Mucosa of rectum (tissue), 2 donors: ENCODE data around the gene MEGF9.

Experiments used
- H3K27ac ChIP-seq, 2 donors: one replicate each; pipeline ENCODE4 v1.7.0; 2013; ENCODE audit warnings: inconsistent platforms in 2 of 2, low read depth in 2 of 2, low read length in 2 of 2
- H3K27me3 ChIP-seq, 2 donors: one replicate each; pipeline ENCODE4 v1.7.0; 2013; ENCODE audit warnings: low read length in 2 of 2; ENCODE audit not compliant: control insufficient read depth in 2 of 2, insufficient read depth in 2 of 2
- H3K36me3 ChIP-seq, 2 donors: one replicate each; pipeline ENCODE4 v1.7.0; 2013; ENCODE audit warnings: low read length in 2 of 2; ENCODE audit not compliant: control insufficient read depth in 2 of 2, insufficient read depth in 2 of 2
- H3K4me1 ChIP-seq, 2 donors: one replicate each; pipeline ENCODE4 v1.7.0; 2013; ENCODE audit warnings: low read length in 2 of 2, mild to moderate bottlenecking in 1 of 2; ENCODE audit not compliant: control insufficient read depth in 2 of 2, insufficient read depth in 2 of 2
- H3K4me3 ChIP-seq, 2 donors: one replicate each; pipeline ENCODE4 v1.7.0; 2013; ENCODE audit warnings: low read length in 2 of 2
- H3K9ac ChIP-seq, 2 donors: one replicate each; pipeline ENCODE4 v1.7.0; 2013; ENCODE audit warnings: low read length in 2 of 2, low read depth in 1 of 2, mild to moderate bottlenecking in 1 of 2
- H3K9me3 ChIP-seq, 2 donors: one replicate each; pipeline ENCODE4 v1.7.0; 2013; ENCODE audit warnings: low read length in 2 of 2; ENCODE audit not compliant: control insufficient read depth in 2 of 2
- donor health status: healthy.
- donor health status: Normal muscosa, but diverticular disease.

The MEGF9 gene

DNA sequence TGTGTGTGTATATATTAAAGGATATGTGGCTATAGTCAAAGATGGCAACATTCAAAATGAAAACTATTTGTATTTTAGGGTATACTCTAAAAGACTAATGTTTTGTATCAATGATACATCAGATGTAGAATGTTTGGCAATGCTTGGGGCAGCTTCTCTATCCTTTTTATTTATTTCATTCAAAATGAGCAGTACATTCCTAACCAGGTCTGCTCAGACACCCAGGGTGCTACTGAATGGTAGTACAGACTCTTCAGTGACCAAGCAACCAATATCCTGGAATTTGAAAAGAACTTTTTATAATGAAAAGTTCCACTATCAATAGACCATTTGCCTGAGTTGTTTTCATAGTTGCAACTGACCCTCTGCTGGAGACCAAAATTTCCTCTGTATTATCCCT is 23.9 kb downstream of the MEGF9 start:
- H3K9me3 ChIP-seq: no peaks in the 10 kb centered on the region
- H3K27me3 ChIP-seq: no peaks in the 10 kb centered on the region
- no peaks in the 10 kb centered on the region for H3K36me3 ChIP-seq
- H3K27ac ChIP-seq: no peak overlapping the region
- no peak overlapping the region for H3K4me3 ChIP-seq
- no peaks in the 10 kb centered on the region for H3K4me1 ChIP-seq
- no peak overlapping the region for H3K9ac ChIP-seq

- H3K27me3 ChIP-seq: no peaks in the 10 kb centered on the region
- no peaks in the 10 kb centered on the region for H3K36me3 ChIP-seq
- H3K9me3 ChIP-seq: no peaks in the 10 kb centered on the region
- no peak overlapping the region for H3K27ac ChIP-seq
- no peak overlapping the region for H3K4me3 ChIP-seq
- H3K4me1 ChIP-seq: no peaks in the 10 kb centered on the region
- no peak overlapping the region for H3K9ac ChIP-seq
These were observed 24.4 kb downstream of the MEGF9 start for GRCh38 chr9:120689860-120690259.

DNA sequence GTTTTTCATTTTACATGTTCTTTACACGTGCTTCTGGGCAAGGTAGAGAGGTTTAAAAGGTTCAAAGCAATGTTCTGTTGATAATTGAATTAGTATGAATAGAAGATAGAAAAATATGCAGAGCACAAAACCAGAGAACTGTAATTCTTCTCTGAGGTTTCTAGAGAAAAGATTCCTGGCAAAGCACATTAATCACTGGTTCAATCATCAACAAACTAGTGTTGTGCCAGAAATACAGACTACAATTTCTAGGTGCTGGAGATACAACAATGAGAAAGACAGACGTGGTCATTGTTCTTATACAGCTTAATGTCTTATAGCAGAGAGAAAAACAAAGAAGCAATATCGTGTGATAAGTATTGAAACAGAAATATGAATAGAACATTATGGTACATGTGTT is 25.5 kb downstream of the MEGF9 start:
- Histone ChIP-seq H3K9me3 (no peaks in the 10 kb centered on the region), H3K9ac (no peak overlapping the region), H3K4me1 (no peaks in the 10 kb centered on the region), H3K27ac (no peak overlapping the region), H3K27me3 (no peaks in the 10 kb centered on the region), H3K4me3 (no peak overlapping the region), H3K36me3 (no peaks in the 10 kb centered on the region)

GRCh38 chr9:120683150-120683549 is 31.1 kb downstream of the MEGF9 start:
- Histone ChIP-seq H3K9me3 (no peaks in the 10 kb centered on the region), H3K27ac (no peak overlapping the region), H3K4me1 (no peaks in the 10 kb centered on the region), H3K27me3 (no peaks in the 10 kb centered on the region), H3K36me3 (no peaks in the 10 kb centered on the region), H3K4me3 (no peak overlapping the region), H3K9ac (no peak overlapping the region)

DNA sequence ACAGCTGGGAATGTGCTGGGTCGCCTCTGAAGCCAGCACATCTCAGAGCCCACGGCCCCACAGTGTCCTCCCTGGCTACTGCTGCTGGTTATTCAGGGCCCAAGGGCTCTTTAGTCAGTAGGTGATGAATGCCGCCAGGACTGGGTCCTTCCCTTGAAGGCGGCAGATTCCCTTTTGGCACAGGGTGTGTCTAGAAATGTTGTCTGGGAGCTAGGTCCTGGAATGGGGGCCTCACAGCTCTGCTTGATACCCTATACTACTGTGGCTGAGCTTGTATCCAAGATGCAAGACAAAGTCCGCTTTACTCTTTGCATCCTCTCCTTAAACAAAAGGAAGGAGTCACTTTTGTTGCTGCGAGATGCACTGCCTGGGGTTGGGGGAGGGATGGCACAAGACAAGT is 33.1 kb downstream of the MEGF9 start:
- H3K9ac ChIP-seq: no peak overlapping the region
- no peaks in the 10 kb centered on the region for H3K4me1 ChIP-seq
- no peak overlapping the region for H3K27ac ChIP-seq
- H3K27me3 ChIP-seq: no peaks in the 10 kb centered on the region
- H3K36me3 ChIP-seq: no peaks in the 10 kb centered on the region
- no peaks in the 10 kb centered on the region for H3K9me3 ChIP-seq
- no peak overlapping the region for H3K4me3 ChIP-seq

GRCh38 chr9:120680579-120680978 is 33.7 kb downstream of the MEGF9 start:
- Histone ChIP-seq H3K4me1 (no peaks in the 10 kb centered on the region), H3K36me3 (no peaks in the 10 kb centered on the region), H3K9ac (no peak overlapping the region), H3K27ac (no peak overlapping the region), H3K9me3 (no peaks in the 10 kb centered on the region), H3K27me3 (no peaks in the 10 kb centered on the region), H3K4me3 (no peak overlapping the region)

GRCh38 chr9:120680161-120680560 is 34.1 kb downstream of the MEGF9 start:
- Histone ChIP-seq H3K4me1 (no peaks in the 10 kb centered on the region), H3K27me3 (no peaks in the 10 kb centered on the region), H3K27ac (no peak overlapping the region)

DNA sequence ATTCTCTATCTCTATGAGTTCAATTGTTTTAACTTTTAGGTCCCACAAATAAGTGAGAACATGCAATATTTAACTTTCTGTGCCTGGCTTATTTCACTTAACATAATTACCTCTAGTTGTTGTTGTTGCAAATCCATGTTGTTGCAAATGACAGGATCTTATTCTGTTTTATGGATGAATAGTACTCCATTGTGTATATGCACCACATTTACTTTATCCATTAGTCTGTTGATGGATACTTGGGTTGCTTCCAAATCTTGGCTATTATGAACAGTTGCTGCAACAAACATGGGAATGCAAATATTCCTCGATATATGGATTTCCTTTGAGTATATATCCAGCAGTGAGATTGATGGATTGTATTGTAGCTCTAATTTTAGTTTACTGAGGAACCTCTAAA is 36.3 kb downstream of the MEGF9 start:
- no peaks in the 10 kb centered on the region for H3K36me3 ChIP-seq
- H3K27me3 ChIP-seq: no peaks in the 10 kb centered on the region
- H3K4me1 ChIP-seq: no peaks in the 10 kb centered on the region
- no peak overlapping the region for H3K4me3 ChIP-seq
- H3K9ac ChIP-seq: no peak overlapping the region
- H3K9me3 ChIP-seq: no peaks in the 10 kb centered on the region
- H3K27ac ChIP-seq: no peak overlapping the region

More at GRCh38 chr9:120680161-120680560, 34.1 kb downstream of the MEGF9 start:
- H3K4me3 ChIP-seq: no peak overlapping the region
- H3K36me3 ChIP-seq: no peaks in the 10 kb centered on the region
- H3K9me3 ChIP-seq: no peaks in the 10 kb centered on the region
- no peak overlapping the region for H3K9ac ChIP-seq

DNA sequence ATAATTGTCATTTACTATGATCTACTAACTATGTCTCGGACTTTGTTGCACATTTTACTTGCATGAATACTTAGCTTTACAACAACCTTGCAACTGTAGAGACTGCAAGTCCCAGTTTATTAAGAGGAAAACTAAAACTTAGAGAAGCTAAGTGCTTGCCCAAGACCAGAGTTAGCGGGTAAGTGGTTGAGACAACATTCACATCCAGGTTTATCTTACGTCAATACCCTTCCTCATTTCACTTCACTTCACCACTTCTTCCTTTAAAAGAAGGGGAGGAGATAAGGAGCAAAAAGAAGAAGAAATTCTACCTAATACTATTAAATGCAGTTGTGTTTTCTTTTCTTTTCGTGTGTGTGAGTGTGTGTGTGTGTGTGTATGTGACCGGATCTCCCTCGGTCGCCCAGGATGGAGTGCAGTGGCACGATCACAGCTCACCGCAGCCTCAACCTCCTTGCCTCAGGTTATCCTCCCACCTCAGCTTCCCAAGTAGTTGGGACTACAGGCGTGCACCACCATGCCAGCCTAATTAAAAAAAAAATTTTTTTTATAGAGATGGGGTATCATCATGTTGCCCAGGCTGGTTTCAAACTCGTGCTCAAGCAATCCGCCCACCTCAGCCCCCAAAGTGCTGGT is 37.4 kb downstream of the MEGF9 start:
- Histone ChIP-seq H3K27ac (no peak overlapping the region), H3K36me3 (no peaks in the 10 kb centered on the region), H3K4me1 (no peaks in the 10 kb centered on the region), H3K27me3 (no peaks in the 10 kb centered on the region), H3K9ac (no peak overlapping the region), H3K4me3 (no peak overlapping the region), H3K9me3 (no peaks in the 10 kb centered on the region)

DNA sequence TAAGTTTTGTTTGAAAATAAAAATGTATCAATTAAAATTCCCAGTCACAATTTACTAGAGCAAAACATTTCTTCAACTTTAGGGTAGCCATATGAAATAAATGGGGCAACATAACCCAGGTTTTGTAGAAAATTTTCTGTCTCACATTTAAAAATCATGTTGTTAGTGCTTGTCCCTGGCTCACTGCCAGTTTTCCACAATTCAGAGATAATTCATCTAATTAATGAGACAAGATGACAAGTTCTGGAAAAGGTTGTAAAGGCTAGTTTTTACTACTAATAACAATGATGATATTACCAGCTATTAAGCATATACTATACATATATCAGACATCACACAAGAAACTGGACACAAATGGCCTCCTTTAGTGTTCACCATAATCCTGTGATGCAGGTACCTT is 45.9 kb downstream of the MEGF9 start:
- H3K9me3 ChIP-seq: no peaks in the 10 kb centered on the region

DNA sequence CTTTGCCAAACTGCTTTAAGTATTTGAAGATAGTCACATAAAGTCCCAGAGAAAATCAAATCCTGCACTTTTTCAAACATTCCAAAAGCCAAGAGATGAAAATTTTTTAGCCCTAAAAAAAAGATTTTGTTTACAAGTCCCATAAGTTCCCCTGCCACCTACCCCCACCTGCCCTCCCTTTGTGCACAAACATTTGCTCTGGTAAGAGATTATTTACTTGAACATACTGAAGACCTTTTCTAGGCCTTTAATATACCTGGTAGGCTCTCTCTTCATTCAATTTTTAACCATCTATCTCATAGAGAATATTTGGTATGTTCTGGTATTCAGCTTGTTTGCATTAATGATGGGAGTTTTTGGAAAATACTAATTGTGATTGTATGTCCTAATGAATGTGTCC is 50.3 kb downstream of the MEGF9 start:
- Histone ChIP-seq H3K27ac (no peak overlapping the region), H3K36me3 (no peaks in the 10 kb centered on the region), H3K9me3 (no peaks in the 10 kb centered on the region), H3K4me3 (no peak overlapping the region), H3K9ac (no peak overlapping the region), H3K27me3 (no peaks in the 10 kb centered on the region), H3K4me1 (no peaks in the 10 kb centered on the region)

More for the DNA sequence above, 45.9 kb downstream of the MEGF9 start:
- H3K4me1 ChIP-seq: no peaks in the 10 kb centered on the region
- H3K4me3 ChIP-seq: no peak overlapping the region
- no peaks in the 10 kb centered on the region for H3K36me3 ChIP-seq
- H3K27me3 ChIP-seq: no peaks in the 10 kb centered on the region
- no peak overlapping the region for H3K9ac ChIP-seq
- H3K27ac ChIP-seq: no peak overlapping the region
